HEK293T (cell line): ENCODE data around the gene FGGY.
"Not testable (repeated sequence)": the region's sequence is repeated elsewhere in the genome, so short reads cannot be mapped to it uniquely, and the experiment has no call there.

ENCODE experiments used
- CTCF ChIA-PET: fragments of 350-600 bp; formaldehyde crosslinking; extraction: SDS; loops from one replicate; lab custom pipeline; 2021; ENCODE audit warnings: antibody characterized with exemption, inconsistent platforms; lab: Yijun Ruan, JAX
- POLR2A ChIA-PET: fragments of 350-600 bp; formaldehyde crosslinking; extraction: SDS; loops from one replicate; lab custom pipeline; 2020; ENCODE audit warnings: antibody characterized with exemption, inconsistent platforms; lab: Yijun Ruan, JAX
- DNase-seq: peaks from one replicate; pipeline ENCODE4 v3.0.0; 2012; ENCODE audit warnings: mixed read lengths; ENCODE audit errors: extremely low spot score
- ARNT ChIP-seq: fragments of 450-650 bp; IDR thresholded peaks from 2 replicates; pipeline ENCODE4 v1.6.1; 2017; ENCODE audit warnings: mild to moderate bottlenecking
- BHLHE40 ChIP-seq: fragments of 450-650 bp; IDR thresholded peaks from 2 replicates; pipeline ENCODE4 v1.6.1; 2016; ENCODE audit warnings: mild to moderate bottlenecking, moderate library complexity, borderline replicate concordance
- CTBP1 ChIP-seq: fragments of 450-650 bp; IDR thresholded peaks from 2 replicates; pipeline ENCODE4 v1.6.1; 2016; ENCODE audit warnings: borderline replicate concordance
- ELF4 ChIP-seq: fragments of 450-650 bp; IDR thresholded peaks from 2 replicates; pipeline ENCODE4 v1.6.1; 2017; ENCODE audit warnings: antibody characterized with exemption
- FOXA1 ChIP-seq: fragments of 450-650 bp; IDR thresholded peaks from 2 replicates; pipeline ENCODE4 v1.6.1; 2016; ENCODE audit warnings: mild to moderate bottlenecking
- FOXK2 ChIP-seq: fragments of 450-650 bp; IDR thresholded peaks from 2 replicates; pipeline ENCODE4 v1.6.1; 2016; ENCODE audit warnings: mild to moderate bottlenecking
- FOXM1 ChIP-seq: fragments of 450-650 bp; IDR thresholded peaks from 2 replicates; pipeline ENCODE4 v1.6.1; 2017; ENCODE audit warnings: mild to moderate bottlenecking, borderline replicate concordance
- HDGF ChIP-seq: fragments of 450-650 bp; IDR thresholded peaks from 2 replicates; pipeline ENCODE4 v1.6.1; 2017; ENCODE audit warnings: antibody characterized with exemption, borderline replicate concordance
- L3MBTL2 ChIP-seq: fragments of 450-650 bp; conservative IDR thresholded peaks from 2 replicates; pipeline ENCODE4 v1.6.1; 2016; ENCODE audit warnings: mild to moderate bottlenecking
- LEF1 ChIP-seq: fragments of 450-650 bp; IDR thresholded peaks from 2 replicates; pipeline ENCODE4 v1.6.1; 2017; ENCODE audit warnings: mild to moderate bottlenecking, borderline replicate concordance
- NFRKB ChIP-seq: fragments of 450-650 bp; IDR thresholded peaks from 2 replicates; pipeline ENCODE4 v1.6.1; 2016; ENCODE audit warnings: mild to moderate bottlenecking, moderate library complexity
- PKNOX1 ChIP-seq: fragments of 450-650 bp; IDR thresholded peaks from 2 replicates; pipeline ENCODE4 v1.6.1; 2016
- SP1 ChIP-seq: fragments of 450-650 bp; IDR thresholded peaks from 2 replicates; pipeline ENCODE4 v1.6.1; 2017
- SUZ12 ChIP-seq: fragments of 450-650 bp; IDR thresholded peaks from 2 replicates; pipeline ENCODE4 v1.6.1; 2016; ENCODE audit warnings: mild to moderate bottlenecking
- TARDBP ChIP-seq: fragments of 450-650 bp; IDR thresholded peaks from 2 replicates; pipeline ENCODE4 v1.6.1; 2016
- ZNF384 ChIP-seq: fragments of 450-650 bp; IDR thresholded peaks from 2 replicates; pipeline ENCODE4 v1.6.1; 2016

Gene FGGY

GRCh38 chr1:59468828-59469428 is 172.0 kb downstream of the FGGY start:
- POLR2A ChIA-PET: no interaction called here
- no peak for TF ChIP-seq BHLHE40
- no peak for TF ChIP-seq CTBP1
- TF ChIP-seq LEF1: no peak
- no peak for TF ChIP-seq ARNT
- no peak for TF ChIP-seq SP1
- no peak for TF ChIP-seq ZNF384
- TF ChIP-seq L3MBTL2: no peak
- TF ChIP-seq TARDBP: no peak
- CTCF ChIA-PET: interaction anchor here (0.5 kb wide), 1 partner anchor 230 kb away, joined by 3 read pairs; no protein-coding TSS in a partner anchor
- DNase-seq: no peak

GRCh38 chr1:59471991-59472570 is 175.2 kb downstream of the FGGY start:
- CTCF ChIA-PET, POLR2A ChIA-PET, DNase-seq: not testable (repeated sequence)

GRCh38 chr1:59473831-59474230 is 176.9 kb downstream of the FGGY start:
- no peak for DNase-seq
- TF ChIP-seq L3MBTL2 (no peak), SUZ12 (no peak)
- ChIA-PET CTCF (no interaction called here), POLR2A (no interaction called here)

GRCh38 chr1:59474496-59474895 is 177.6 kb downstream of the FGGY start:
- no peak for TF ChIP-seq ARNT
- no peak for TF ChIP-seq TARDBP
- TF ChIP-seq CTBP1: no peak
- no peak for DNase-seq
- ChIA-PET CTCF (no interaction called here), POLR2A (no interaction called here)

GRCh38 chr1:59475737-59476136 is 178.8 kb downstream of the FGGY start:
- CTCF ChIA-PET: no interaction called here
- POLR2A ChIA-PET: no interaction called here
- no peak for TF ChIP-seq NFRKB
- no peak for TF ChIP-seq PKNOX1
- TF ChIP-seq FOXA1: no peak
- TF ChIP-seq L3MBTL2: no peak
- TF ChIP-seq TARDBP: no peak
- no peak for TF ChIP-seq CTBP1
- no peak for TF ChIP-seq FOXM1
- TF ChIP-seq ZNF384: no peak
- no peak for TF ChIP-seq ARNT
- DNase-seq: no peak

GRCh38 chr1:59477286-59477685 is 180.4 kb downstream of the FGGY start:
- CTCF ChIA-PET: no interaction called here
- POLR2A ChIA-PET: no interaction called here
- TF ChIP-seq SUZ12 (no peak), FOXK2 (no peak), TARDBP (no peak), BHLHE40 (no peak), NFRKB (no peak), FOXA1 (no peak), ZNF384 (no peak), SP1 (no peak), LEF1 (no peak), FOXM1 (no peak), ARNT (no peak), L3MBTL2 (no peak), PKNOX1 (no peak), CTBP1 (no peak), HDGF (no peak), ELF4 (no peak)
- no peak for DNase-seq

- DNase-seq: no peak
- CTCF ChIA-PET: no interaction called here
- POLR2A ChIA-PET: no interaction called here
- no peak for TF ChIP-seq BHLHE40
- TF ChIP-seq FOXA1: no peak
- TF ChIP-seq SUZ12: no peak
- no peak for TF ChIP-seq ZNF384
- no peak for TF ChIP-seq TARDBP
- no peak for TF ChIP-seq PKNOX1
Measured at GRCh38 chr1:59477867-59478266, 181.0 kb downstream of the FGGY start.

GRCh38 chr1:59478822-59479221 is 181.9 kb downstream of the FGGY start:
- POLR2A ChIA-PET: no interaction called here
- CTCF ChIA-PET: no interaction called here

More at GRCh38 chr1:59478822-59479221, 181.9 kb downstream of the FGGY start:
- TF ChIP-seq SP1 (no peak), L3MBTL2 (no peak), HDGF (no peak), ARNT (no peak), ELF4 (no peak), FOXM1 (no peak), FOXK2 (no peak), BHLHE40 (no peak), ZNF384 (no peak), PKNOX1 (no peak), NFRKB (no peak), SUZ12 (no peak), LEF1 (no peak)
- no peak for DNase-seq
